Activated B cell treated with CpG ODN at 0.5 μM for 24 hours (primary cell): ENCODE results near the gene ERBB4. TPM values are rescaled to one million over a fixed set of nuclear protein-coding genes. Genes with fewer than 3 reads are reported as not detected.
A peak's percentile ranks its signal among the peaks of the same experiment; 100 is the strongest.

ENCODE experiments used
- ATAC-seq: fragments of 200-7000 bp; cut with Tn5 transposase; one replicate; pipeline ENCODE4 v1.10.0; 2021; ENCODE audit warnings: low read depth, mild to moderate bottlenecking, moderate library complexity
- CTCF ChIA-PET: fragments of 350-600 bp; sonication (Branson Sonifier 250); formaldehyde crosslinking; loops from one replicate; lab custom pipeline; 2021; ENCODE audit warnings: antibody characterized with exemption; lab: Charles Lee
- POLR2A ChIA-PET: fragments of 350-600 bp; sonication (Branson Sonifier 250); formaldehyde crosslinking; loops from one replicate; lab custom pipeline; 2021; ENCODE audit warnings: antibody characterized with exemption; lab: Charles Lee
- DNase-seq: peaks from one replicate; pipeline ENCODE4 v3.0.0; 2022
- H3K27ac Mint-ChIP-seq: one replicate; pipeline ENCODE4 v1.8.0; 2020; ENCODE audit warnings: mixed read lengths
- H3K27me3 Mint-ChIP-seq: one replicate; pipeline ENCODE4 v1.8.0; 2021; ENCODE audit warnings: mixed read lengths
- H3K36me3 Mint-ChIP-seq: one replicate; pipeline ENCODE4 v1.8.0; 2021; ENCODE audit warnings: low read depth, mixed read lengths
- H3K4me1 Mint-ChIP-seq: one replicate; pipeline ENCODE4 v1.8.0; 2021; ENCODE audit warnings: mixed read lengths
- H3K4me3 Mint-ChIP-seq: one replicate; pipeline ENCODE4 v1.8.0; 2020; ENCODE audit warnings: mild to moderate bottlenecking, mixed read lengths
- H3K9me3 Mint-ChIP-seq: one replicate; pipeline ENCODE4 v1.8.0; 2020; ENCODE audit warnings: mixed read lengths
- intact Hi-C: fragments of 100-400 bp; cut with micrococcal nuclease; formaldehyde crosslinking; loops from one replicate; pipeline ENCODE4 v1.15.1; 2024
- total RNA-seq: library from RNA; stranded (reverse); gene quantifications from 2 replicates; pipeline ENCODE4 v1.2.3, GENCODE V29; 2022
- TF ChIP-seq, protein P1 (sequence below): fragments of 200-600 bp; IDR thresholded peaks from one replicate; pipeline ENCODE4 v1.8.0; 2022; ENCODE audit warnings: antibody characterized with exemption, mild to moderate bottlenecking

Gene ERBB4
- total RNA-seq, 1 donor from 2014 or later: not detected

DNA sequence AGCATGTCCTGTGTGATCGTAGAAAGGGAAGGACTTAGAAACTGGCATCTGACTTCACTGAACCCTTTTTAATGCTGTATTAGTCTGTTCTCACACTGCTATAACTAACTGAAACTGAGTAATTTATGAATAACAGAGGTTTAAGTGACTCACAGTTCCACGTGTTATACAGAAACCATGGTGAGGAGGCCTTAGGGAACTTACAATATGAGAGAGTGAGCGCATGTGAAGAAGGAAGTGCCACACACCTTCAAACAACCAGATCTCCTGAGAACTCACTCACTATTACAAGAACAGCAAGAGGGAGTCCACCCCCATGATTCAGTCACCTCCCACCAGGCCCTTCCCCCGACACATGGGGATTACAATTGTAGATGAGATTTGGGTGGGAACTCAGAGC, 1170.9 kb downstream of the ERBB4 start:
- DNase-seq (no peak), ATAC-seq (peak; percentile 37)
- POLR2A ChIA-PET: no interaction called here
- Mint-ChIP-seq H3K27ac (no peak overlapping the region), H3K4me1 (no peaks in the 10 kb centered on the region), H3K27me3 (no peaks in the 10 kb centered on the region), H3K4me3 (no peak overlapping the region), H3K9me3 (no peaks in the 10 kb centered on the region), H3K36me3 (no peaks in the 10 kb centered on the region)
- CTCF ChIA-PET: no interaction called here
- TF ChIP-seq, protein P1, sequence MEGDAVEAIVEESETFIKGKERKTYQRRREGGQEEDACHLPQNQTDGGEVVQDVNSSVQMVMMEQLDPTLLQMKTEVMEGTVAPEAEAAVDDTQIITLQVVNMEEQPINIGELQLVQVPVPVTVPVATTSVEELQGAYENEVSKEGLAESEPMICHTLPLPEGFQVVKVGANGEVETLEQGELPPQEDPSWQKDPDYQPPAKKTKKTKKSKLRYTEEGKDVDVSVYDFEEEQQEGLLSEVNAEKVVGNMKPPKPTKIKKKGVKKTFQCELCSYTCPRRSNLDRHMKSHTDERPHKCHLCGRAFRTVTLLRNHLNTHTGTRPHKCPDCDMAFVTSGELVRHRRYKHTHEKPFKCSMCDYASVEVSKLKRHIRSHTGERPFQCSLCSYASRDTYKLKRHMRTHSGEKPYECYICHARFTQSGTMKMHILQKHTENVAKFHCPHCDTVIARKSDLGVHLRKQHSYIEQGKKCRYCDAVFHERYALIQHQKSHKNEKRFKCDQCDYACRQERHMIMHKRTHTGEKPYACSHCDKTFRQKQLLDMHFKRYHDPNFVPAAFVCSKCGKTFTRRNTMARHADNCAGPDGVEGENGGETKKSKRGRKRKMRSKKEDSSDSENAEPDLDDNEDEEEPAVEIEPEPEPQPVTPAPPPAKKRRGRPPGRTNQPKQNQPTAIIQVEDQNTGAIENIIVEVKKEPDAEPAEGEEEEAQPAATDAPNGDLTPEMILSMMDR: no peak
- intact Hi-C loops: no loop called here

DNA sequence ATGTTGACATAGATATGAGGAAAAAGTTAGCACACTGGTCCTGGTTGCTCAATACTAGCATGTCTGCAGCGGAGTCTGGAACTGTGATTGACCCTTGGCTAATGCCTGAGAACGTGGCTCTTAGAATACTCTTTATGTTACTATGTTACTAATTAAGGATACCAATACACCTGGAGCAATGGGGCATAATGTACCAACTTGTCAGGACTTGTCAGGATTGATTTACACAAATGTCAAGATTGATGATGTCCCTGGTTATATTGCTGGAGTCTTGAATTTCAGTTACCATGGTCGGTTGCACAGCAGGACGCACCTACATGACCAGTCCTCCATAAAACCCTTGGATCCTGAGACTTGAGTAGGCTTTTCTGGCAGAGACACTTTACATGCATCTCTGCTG, 1171.3 kb downstream of the ERBB4 start:
- POLR2A ChIA-PET: no interaction called here
- H3K27me3 Mint-ChIP-seq: no peaks in the 10 kb centered on the region
- ATAC-seq (no peak), DNase-seq (no peak)
- H3K4me1 Mint-ChIP-seq: no peaks in the 10 kb centered on the region
- no peaks in the 10 kb centered on the region for H3K9me3 Mint-ChIP-seq
- TF ChIP-seq, protein P1: no peak
- CTCF ChIA-PET: no interaction called here
- no peak overlapping the region for H3K4me3 Mint-ChIP-seq
- H3K27ac Mint-ChIP-seq: no peak overlapping the region
- intact Hi-C loops: no loop called here
- H3K36me3 Mint-ChIP-seq: no peaks in the 10 kb centered on the region

DNA sequence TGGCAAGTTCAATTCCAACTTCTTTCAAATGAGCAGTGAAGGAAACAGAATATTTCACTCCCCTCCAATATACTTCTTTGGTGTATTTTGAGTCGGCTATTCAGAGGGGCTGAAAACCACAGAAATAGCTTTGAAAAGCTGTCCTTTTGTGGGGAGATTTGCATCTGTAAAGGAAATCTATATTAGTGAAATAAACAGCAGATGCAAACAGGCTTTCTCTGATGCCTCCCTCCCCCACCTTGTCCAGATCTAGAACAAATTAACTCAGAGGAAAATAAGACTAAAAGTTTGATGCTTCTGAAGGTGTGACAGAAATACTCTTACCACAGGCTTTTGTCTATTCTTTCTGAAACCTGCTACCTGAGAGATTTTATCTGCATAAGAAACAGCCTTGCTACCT, 1173.7 kb downstream of the ERBB4 start:
- Mint-ChIP-seq H3K4me3 (no peak overlapping the region), H3K27ac (no peak overlapping the region), H3K9me3 (no peaks in the 10 kb centered on the region), H3K4me1 (no peaks in the 10 kb centered on the region), H3K27me3 (no peaks in the 10 kb centered on the region), H3K36me3 (no peaks in the 10 kb centered on the region)
- CTCF ChIA-PET: no interaction called here
- no peak for DNase-seq
- intact Hi-C loops: no loop called here
- POLR2A ChIA-PET: no interaction called here
- TF ChIP-seq, protein P1: no peak
- no peak for ATAC-seq

DNA sequence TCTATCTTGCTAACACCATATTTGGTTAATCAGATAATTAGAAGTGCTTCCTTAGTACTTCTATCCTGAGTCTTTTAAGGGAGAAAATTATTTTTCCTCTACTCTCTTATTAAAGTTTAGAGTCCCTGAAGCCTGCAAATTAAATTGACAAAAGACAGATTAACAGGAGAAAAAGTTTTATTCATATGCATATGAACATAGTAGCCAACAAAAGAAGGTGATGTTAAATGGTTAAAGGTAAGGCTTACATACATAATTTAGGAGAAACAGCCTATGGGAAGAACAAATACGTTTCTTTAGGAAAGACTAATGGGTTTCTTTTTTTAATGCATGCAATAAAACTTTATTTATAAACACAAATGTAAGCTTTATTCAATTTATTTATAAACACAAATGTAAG, 1177.2 kb downstream of the ERBB4 start:
- ATAC-seq: no peak
- Mint-ChIP-seq H3K4me3 (no peak overlapping the region), H3K36me3 (no peaks in the 10 kb centered on the region), H3K9me3 (no peaks in the 10 kb centered on the region), H3K4me1 (no peaks in the 10 kb centered on the region), H3K27me3 (no peaks in the 10 kb centered on the region), H3K27ac (no peak overlapping the region)
- CTCF ChIA-PET: no interaction called here
- POLR2A ChIA-PET: no interaction called here
- TF ChIP-seq, protein P1: no peak
- intact Hi-C loops: no loop called here
- no peak for DNase-seq

DNA sequence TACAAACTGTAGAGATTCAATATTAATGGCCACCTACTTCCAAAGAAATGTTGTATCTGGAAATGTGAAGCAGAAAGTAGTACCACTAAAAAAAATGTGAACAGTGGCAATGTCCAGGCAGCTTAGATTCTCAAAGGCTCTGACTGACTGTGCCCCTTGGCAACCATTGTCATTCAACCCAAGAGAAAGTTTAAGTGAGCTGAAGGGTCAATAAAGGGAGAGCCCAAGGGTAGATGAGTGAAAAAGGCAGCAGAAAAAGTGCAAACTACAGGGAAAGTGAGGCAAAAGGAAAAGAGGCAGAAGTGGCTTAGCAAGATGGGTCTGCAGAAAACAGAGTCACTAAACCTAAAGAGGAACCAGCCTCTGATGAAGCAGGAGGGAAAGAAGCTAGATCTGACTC, 1179.3 kb downstream of the ERBB4 start:
- DNase-seq (no peak), ATAC-seq (no peak)
- no peaks in the 10 kb centered on the region for H3K9me3 Mint-ChIP-seq
- H3K4me3 Mint-ChIP-seq: no peak overlapping the region
- TF ChIP-seq, protein P1: no peak
- ChIA-PET POLR2A (no interaction called here), CTCF (no interaction called here)
- no peaks in the 10 kb centered on the region for H3K27me3 Mint-ChIP-seq
- H3K36me3 Mint-ChIP-seq: no peaks in the 10 kb centered on the region
- intact Hi-C loops: no loop called here
- H3K27ac Mint-ChIP-seq: no peak overlapping the region
- no peaks in the 10 kb centered on the region for H3K4me1 Mint-ChIP-seq
